Measurements from ENCODE around the gene CDC42BPB. TPM values are rescaled to one million over a fixed set of nuclear protein-coding genes. Genes with fewer than 3 reads are reported as not detected.

CDC42BPB gene
- total and polyA plus RNA-seq, 2 of the 4 experiments (the other 2 are of a cell fraction), result 49.1 to 81.4 TPM

DNA sequence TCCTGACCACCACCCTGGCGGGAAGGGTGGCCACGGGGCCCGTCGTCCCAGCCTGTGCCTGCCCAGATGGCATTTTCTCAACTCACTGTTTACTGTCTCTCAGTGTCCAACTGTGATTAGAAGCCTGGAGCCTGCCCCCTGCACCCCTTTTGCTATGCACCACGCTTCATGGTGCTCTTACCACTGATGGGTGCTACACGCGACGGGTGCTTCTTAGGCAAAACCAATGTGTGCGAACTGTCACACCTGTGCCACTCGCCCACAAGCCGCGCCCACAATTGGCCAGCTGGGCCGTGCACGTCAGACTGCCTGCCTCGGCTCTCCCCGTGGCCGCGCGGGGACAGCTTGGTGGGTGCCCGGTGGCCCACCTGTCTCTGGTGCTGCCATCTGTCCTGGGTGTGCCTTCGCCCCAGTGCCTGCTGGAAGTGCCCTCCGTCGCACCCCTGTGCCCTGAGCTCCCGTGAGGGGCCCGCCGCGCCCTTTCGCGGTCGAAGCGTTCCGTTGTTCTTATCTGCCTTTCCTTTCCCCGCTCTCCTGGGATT lies 150.0 kb downstream of the CDC42BPB start:
- dilution Hi-C loops (cut with HindIII; ENCODE audit: low sequenced_read_pairs, unreplicated experiment), result no loop called here
- in situ Hi-C loops (cut with MboI; ENCODE audit: low sequenced_read_pairs), result no loop called here
- Histone ChIP-seq H3K23ac (ENCODE audit: low read depth, low read length) (no peak overlapping the region), H2BK20ac (ENCODE audit: low read depth, low read length) (no peak overlapping the region), H2AK9ac (replicated peaks; ENCODE audit: low read depth, low read length, poor library complexity) (no peak overlapping the region), H3K36me3 (ENCODE audit: control insufficient read depth, insufficient read depth, low read length) (peaks cover 19% of the 10 kb centered on the region), H4K91ac (ENCODE audit: insufficient read depth, low read depth, low read length) (no peak overlapping the region), H2BK5ac (ENCODE audit: low read depth, low read length, poor library complexity, severe bottlenecking) (no peak overlapping the region), H3K4me1 (ENCODE audit: control insufficient read depth, insufficient read depth, low read length) (no peaks in the 10 kb centered on the region), H3K18ac (ENCODE audit: low read depth, low read length) (no peak overlapping the region), H2AFZ (replicated peaks; ENCODE audit: low read length, poor library complexity) (no peak overlapping the region), H3K27ac (ENCODE audit: insufficient read depth, low read length) (no peak overlapping the region), H3K14ac (replicated peaks; ENCODE audit: low read depth, low read length) (no peak overlapping the region), H2BK120ac (ENCODE audit: low read depth, low read length) (no peak overlapping the region), H3K4ac (ENCODE audit: low read depth, low read length) (no peak overlapping the region), H4K5ac (ENCODE audit: low read depth, low read length) (no peak overlapping the region), H3K4me3 (ENCODE audit: insufficient read depth, low read depth, low read length) (no peak overlapping the region), H3K56ac (ENCODE audit: extremely low read depth, insufficient read depth, low read length) (no peak overlapping the region), H4K8ac (ENCODE audit: low read depth in 2 of 2, low read length in 2 of 2) (no peak overlapping the region), H3K9ac (ENCODE audit: low read depth, low read length) (no peak overlapping the region), H3K9me1 (ENCODE audit: insufficient read depth, low read length) (0 out of 2 replicates have a peak, but pooled peaks cover 2% of the 10 kb centered on the region), H3K79me1 (ENCODE audit: low read depth in 1 of 2, low read length in 2 of 2) (no peaks in the 10 kb centered on the region), H2AK5ac (ENCODE audit: low read depth, low read length) (no peak overlapping the region), H4K20me1 (ENCODE audit: insufficient read depth, low read length) (no peaks in the 10 kb centered on the region), H3K4me2 (ENCODE audit: low read depth, low read length) (no peak overlapping the region), H3K27me3 (ENCODE audit: control insufficient read depth, insufficient read depth, low read length) (no peaks in the 10 kb centered on the region), H3K9me3 (ENCODE audit: control insufficient read depth, insufficient read depth, low read length) (no peaks in the 10 kb centered on the region), H2BK15ac (ENCODE audit: low read depth, low read length) (no peak overlapping the region)
- WGBS, 2 experiments (ENCODE audit: extremely low coverage in 2 of 2, insufficient read length in 1 of 2), result 95% methylated on average over 26 of the region's 33 CpGs; no CpG with 5 or more reads in 1 of the 2 experiments
- POLR2A ChIA-PET (ENCODE audit: unreplicated experiment), result no interaction called here
- intact Hi-C loops (cut with micrococcal nuclease), result no loop called here
- CTCF ChIA-PET, result no interaction called here
- TF ChIP-seq MAZ (IDR thresholded peaks at IDR 0.05; ENCODE audit: borderline replicate concordance, low read depth, low read length) (no peak), POLR2A (IDR thresholded peaks at IDR 0.05; ENCODE audit: low read depth, low read length) (no peak), MXI1 (IDR thresholded peaks at IDR 0.05; ENCODE audit: borderline replicate concordance, low read depth, low read length) (no peak), RFX5 (IDR thresholded peaks at IDR 0.05; ENCODE audit: low read depth, low read length) (no peak), NFE2L2 (IDR thresholded peaks at IDR 0.05; ENCODE audit: low read depth, low read length) (no peak), SMC3 (IDR thresholded peaks at IDR 0.05; ENCODE audit: low read depth, low read length) (no peak), BHLHE40 (IDR thresholded peaks at IDR 0.05; ENCODE audit: low read depth, low read length) (no peak), CEBPB (IDR thresholded peaks at IDR 0.05; ENCODE audit: low read depth, low read length) (no peak), MAFK (IDR thresholded peaks at IDR 0.05; ENCODE audit: low read depth, low read length) (no peak), FOS (IDR thresholded peaks at IDR 0.05; ENCODE audit: low read depth, low read length) (no peak), CHD1 (IDR thresholded peaks at IDR 0.05; ENCODE audit: low read depth, low read length) (no peak), RCOR1 (IDR thresholded peaks at IDR 0.05; ENCODE audit: insufficient replicate concordance, low read length) (no peak), RAD21 (IDR thresholded peaks at IDR 0.05; ENCODE audit: low read length) (no peak)
- TF ChIP-seq, protein P1, sequence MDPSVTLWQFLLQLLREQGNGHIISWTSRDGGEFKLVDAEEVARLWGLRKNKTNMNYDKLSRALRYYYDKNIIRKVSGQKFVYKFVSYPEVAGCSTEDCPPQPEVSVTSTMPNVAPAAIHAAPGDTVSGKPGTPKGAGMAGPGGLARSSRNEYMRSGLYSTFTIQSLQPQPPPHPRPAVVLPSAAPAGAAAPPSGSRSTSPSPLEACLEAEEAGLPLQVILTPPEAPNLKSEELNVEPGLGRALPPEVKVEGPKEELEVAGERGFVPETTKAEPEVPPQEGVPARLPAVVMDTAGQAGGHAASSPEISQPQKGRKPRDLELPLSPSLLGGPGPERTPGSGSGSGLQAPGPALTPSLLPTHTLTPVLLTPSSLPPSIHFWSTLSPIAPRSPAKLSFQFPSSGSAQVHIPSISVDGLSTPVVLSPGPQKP (IDR thresholded peaks at IDR 0.05; ENCODE audit: borderline replicate concordance, low read depth, low read length), result no peak
- TF ChIP-seq, protein P2, sequence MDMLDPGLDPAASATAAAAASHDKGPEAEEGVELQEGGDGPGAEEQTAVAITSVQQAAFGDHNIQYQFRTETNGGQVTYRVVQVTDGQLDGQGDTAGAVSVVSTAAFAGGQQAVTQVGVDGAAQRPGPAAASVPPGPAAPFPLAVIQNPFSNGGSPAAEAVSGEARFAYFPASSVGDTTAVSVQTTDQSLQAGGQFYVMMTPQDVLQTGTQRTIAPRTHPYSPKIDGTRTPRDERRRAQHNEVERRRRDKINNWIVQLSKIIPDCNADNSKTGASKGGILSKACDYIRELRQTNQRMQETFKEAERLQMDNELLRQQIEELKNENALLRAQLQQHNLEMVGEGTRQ (IDR thresholded peaks at IDR 0.05; ENCODE audit: low read depth, low read length), result no peak
- TF ChIP-seq, protein P3, sequence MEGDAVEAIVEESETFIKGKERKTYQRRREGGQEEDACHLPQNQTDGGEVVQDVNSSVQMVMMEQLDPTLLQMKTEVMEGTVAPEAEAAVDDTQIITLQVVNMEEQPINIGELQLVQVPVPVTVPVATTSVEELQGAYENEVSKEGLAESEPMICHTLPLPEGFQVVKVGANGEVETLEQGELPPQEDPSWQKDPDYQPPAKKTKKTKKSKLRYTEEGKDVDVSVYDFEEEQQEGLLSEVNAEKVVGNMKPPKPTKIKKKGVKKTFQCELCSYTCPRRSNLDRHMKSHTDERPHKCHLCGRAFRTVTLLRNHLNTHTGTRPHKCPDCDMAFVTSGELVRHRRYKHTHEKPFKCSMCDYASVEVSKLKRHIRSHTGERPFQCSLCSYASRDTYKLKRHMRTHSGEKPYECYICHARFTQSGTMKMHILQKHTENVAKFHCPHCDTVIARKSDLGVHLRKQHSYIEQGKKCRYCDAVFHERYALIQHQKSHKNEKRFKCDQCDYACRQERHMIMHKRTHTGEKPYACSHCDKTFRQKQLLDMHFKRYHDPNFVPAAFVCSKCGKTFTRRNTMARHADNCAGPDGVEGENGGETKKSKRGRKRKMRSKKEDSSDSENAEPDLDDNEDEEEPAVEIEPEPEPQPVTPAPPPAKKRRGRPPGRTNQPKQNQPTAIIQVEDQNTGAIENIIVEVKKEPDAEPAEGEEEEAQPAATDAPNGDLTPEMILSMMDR (conservative IDR thresholded peaks at IDR 0.05; ENCODE audit: low read depth, low read length), result no peak
- no TSS peak for BruUV-seq (replicated peaks)
- no peak for DNase-seq
- ATAC-seq (ENCODE audit: low read depth), result no peak
